Activated naive CD8-positive, alpha-beta T cell treated with anti-CD3 and anti-CD28 coated beads, Interleukin-2, amount 50 U/mL, for 24 hours (primary cell): ENCODE results near the gene CDSN.

Source experiments
- ATAC-seq: fragments of 150-1000 bp; cut with Tn5 transposase; one replicate; pipeline ENCODE4 v1.10.0; 2021
- DNase-seq: peaks from one replicate; pipeline ENCODE4 v3.0.0; 2021
- H3K27ac Mint-ChIP-seq: one replicate; pipeline ENCODE4 v1.8.0; 2021; ENCODE audit warnings: mild to moderate bottlenecking, mixed read lengths
- H3K27me3 Mint-ChIP-seq: one replicate; pipeline ENCODE4 v1.8.0; 2021; ENCODE audit warnings: mixed read lengths
- H3K36me3 Mint-ChIP-seq: one replicate; pipeline ENCODE4 v1.8.0; 2021; ENCODE audit warnings: low read depth, mixed read lengths
- H3K4me1 Mint-ChIP-seq: one replicate; pipeline ENCODE4 v1.8.0; 2021; ENCODE audit warnings: mixed read lengths
- H3K4me3 Mint-ChIP-seq: one replicate; pipeline ENCODE4 v1.8.0; 2021; ENCODE audit warnings: mild to moderate bottlenecking, moderate library complexity, mixed read lengths
- H3K9me3 Mint-ChIP-seq: one replicate; pipeline ENCODE4 v1.8.0; 2021; ENCODE audit warnings: mixed read lengths

CDSN gene

GRCh38 chr6:31131595-31131994 lies 11.3 kb upstream of the CDSN start:
- H3K9me3 Mint-ChIP-seq = no peaks in the 10 kb centered on the region
- no peak overlapping the region for H3K27ac Mint-ChIP-seq
- H3K4me1 Mint-ChIP-seq = peaks cover 5% of the 10 kb centered on the region
- H3K4me3 Mint-ChIP-seq = no peak overlapping the region
- H3K27me3 Mint-ChIP-seq = peaks cover 2% of the 10 kb centered on the region
- ATAC-seq = no peak
- H3K36me3 Mint-ChIP-seq = no peaks in the 10 kb centered on the region
- no peak for DNase-seq

GRCh38 chr6:31130751-31131150 lies 10.5 kb upstream of the CDSN start:
- no peak for ATAC-seq

GRCh38 chr6:31129130-31129529 lies 8.9 kb upstream of the CDSN start:
- H3K27ac Mint-ChIP-seq = no peak overlapping the region
- no peaks in the 10 kb centered on the region for H3K36me3 Mint-ChIP-seq
- H3K4me1 Mint-ChIP-seq = peaks cover 5% of the 10 kb centered on the region
- no peak for ATAC-seq
- no peaks in the 10 kb centered on the region for H3K9me3 Mint-ChIP-seq
- H3K4me3 Mint-ChIP-seq = no peak overlapping the region
- peaks cover 2% of the 10 kb centered on the region for H3K27me3 Mint-ChIP-seq
- no peak for DNase-seq

More at GRCh38 chr6:31130751-31131150, 10.5 kb upstream of the CDSN start:
- H3K27ac Mint-ChIP-seq = no peak overlapping the region
- H3K4me3 Mint-ChIP-seq = no peak overlapping the region
- peaks cover 5% of the 10 kb centered on the region for H3K4me1 Mint-ChIP-seq
- DNase-seq = no peak
- H3K9me3 Mint-ChIP-seq = no peaks in the 10 kb centered on the region
- H3K36me3 Mint-ChIP-seq = no peaks in the 10 kb centered on the region
- peaks cover 2% of the 10 kb centered on the region for H3K27me3 Mint-ChIP-seq

GRCh38 chr6:31128093-31128676 lies 7.9 kb upstream of the CDSN start:
- H3K9me3 Mint-ChIP-seq = no peaks in the 10 kb centered on the region
- peak; percentile 81 for DNase-seq
- no peak overlapping the region for H3K27ac Mint-ChIP-seq
- H3K4me3 Mint-ChIP-seq = no peak overlapping the region
- peak; percentile 45 for ATAC-seq
- H3K27me3 Mint-ChIP-seq = peaks cover 2% of the 10 kb centered on the region
- peaks cover 5% of the 10 kb centered on the region for H3K4me1 Mint-ChIP-seq
- no peaks in the 10 kb centered on the region for H3K36me3 Mint-ChIP-seq

- no peaks in the 10 kb centered on the region for H3K9me3 Mint-ChIP-seq
- H3K4me3 Mint-ChIP-seq = no peak overlapping the region
- H3K4me1 Mint-ChIP-seq = peaks cover 5% of the 10 kb centered on the region
- ATAC-seq (no peak), DNase-seq (no peak)
- no peaks in the 10 kb centered on the region for H3K36me3 Mint-ChIP-seq
- H3K27me3 Mint-ChIP-seq = peaks cover 2% of the 10 kb centered on the region
- no peak overlapping the region for H3K27ac Mint-ChIP-seq
Measured at GRCh38 chr6:31126396-31127175, 6.3 kb upstream of the CDSN start.

- Mint-ChIP-seq H3K27me3 (peaks cover 2% of the 10 kb centered on the region), H3K4me3 (no peak overlapping the region), H3K4me1 (peaks cover 5% of the 10 kb centered on the region), H3K36me3 (no peaks in the 10 kb centered on the region), H3K27ac (no peak overlapping the region), H3K9me3 (no peaks in the 10 kb centered on the region)
- ATAC-seq (no peak), DNase-seq (no peak)
Measured at GRCh38 chr6:31125586-31126363, 5.5 kb upstream of the CDSN start.

GRCh38 chr6:31125162-31125561 lies 4.9 kb upstream of the CDSN start:
- H3K4me1 Mint-ChIP-seq = peaks cover 5% of the 10 kb centered on the region
- H3K27me3 Mint-ChIP-seq = peaks cover 2% of the 10 kb centered on the region

GRCh38 chr6:31122791-31123706 lies 2.8 kb upstream of the CDSN start:
- ATAC-seq (no peak), DNase-seq (no peak)
- H3K9me3 Mint-ChIP-seq = no peaks in the 10 kb centered on the region
- peaks cover 2% of the 10 kb centered on the region for H3K4me1 Mint-ChIP-seq
- no peak overlapping the region for H3K4me3 Mint-ChIP-seq
- no peak overlapping the region for H3K27ac Mint-ChIP-seq
- no peaks in the 10 kb centered on the region for H3K36me3 Mint-ChIP-seq
- H3K27me3 Mint-ChIP-seq = peaks cover 3% of the 10 kb centered on the region

More at GRCh38 chr6:31125162-31125561, 4.9 kb upstream of the CDSN start:
- Mint-ChIP-seq H3K36me3 (no peaks in the 10 kb centered on the region), H3K27ac (no peak overlapping the region), H3K9me3 (no peaks in the 10 kb centered on the region), H3K4me3 (no peak overlapping the region)
- DNase-seq = no peak
- ATAC-seq = no peak

GRCh38 chr6:31121131-31121790 lies 1.0 kb upstream of the CDSN start:
- no peak for ATAC-seq
- no peak for DNase-seq
- Mint-ChIP-seq H3K4me1 (no peaks in the 10 kb centered on the region), H3K27ac (no peak overlapping the region), H3K9me3 (no peaks in the 10 kb centered on the region), H3K36me3 (no peaks in the 10 kb centered on the region), H3K27me3 (peaks cover 3% of the 10 kb centered on the region), H3K4me3 (no peak overlapping the region)

GRCh38 chr6:31118178-31118577 lies 2.1 kb downstream of the CDSN start:
- no peaks in the 10 kb centered on the region for H3K4me1 Mint-ChIP-seq
- no peaks in the 10 kb centered on the region for H3K9me3 Mint-ChIP-seq
- no peaks in the 10 kb centered on the region for H3K36me3 Mint-ChIP-seq
- DNase-seq (no peak), ATAC-seq (no peak)
- H3K27me3 Mint-ChIP-seq = peaks cover 3% of the 10 kb centered on the region
- H3K4me3 Mint-ChIP-seq = no peak overlapping the region
- no peak overlapping the region for H3K27ac Mint-ChIP-seq

- Mint-ChIP-seq H3K27me3 (peaks cover 3% of the 10 kb centered on the region), H3K27ac (no peak overlapping the region), H3K4me3 (no peak overlapping the region), H3K9me3 (no peaks in the 10 kb centered on the region), H3K4me1 (no peaks in the 10 kb centered on the region), H3K36me3 (no peaks in the 10 kb centered on the region)
- DNase-seq (no peak), ATAC-seq (no peak)
Measured at GRCh38 chr6:31116661-31117385, 3.4 kb downstream of the CDSN start.

GRCh38 chr6:31115941-31116560 lies 4.2 kb downstream of the CDSN start:
- no peaks in the 10 kb centered on the region for H3K36me3 Mint-ChIP-seq
- H3K9me3 Mint-ChIP-seq = no peaks in the 10 kb centered on the region
- ATAC-seq (no peak), DNase-seq (no peak)
- peaks cover 3% of the 10 kb centered on the region for H3K27me3 Mint-ChIP-seq
- H3K4me3 Mint-ChIP-seq = no peak overlapping the region
- no peak overlapping the region for H3K27ac Mint-ChIP-seq
- no peaks in the 10 kb centered on the region for H3K4me1 Mint-ChIP-seq
